Adrenal gland (tissue), 5 donors: ENCODE results near the gene TCF12.

Experiments used
- POLR2A ChIP-seq, 2 donors: fragments of 450-650 bp; IDR thresholded peaks; one replicate each; pipeline ENCODE4 v1.6.1; 2017; ENCODE audit warnings: antibody characterized with exemption in 2 of 2, mild to moderate bottlenecking in 2 of 2, moderate library complexity in 1 of 2
- TF ChIP-seq, protein P1 (sequence below), 6 experiments: fragments of 450-650 bp in 4 of 6; fragments of 200-600 bp in 2 of 6; sonication (generic) in 1 of 6; IDR thresholded peaks; 1 replicate in 5 of 6; 2 replicates in 1 of 6; pipeline versions ENCODE4 v1.5.1 to v1.8.0; 2016 to 2021; ENCODE audit warnings: antibody characterized with exemption in 6 of 6, mild to moderate bottlenecking in 2 of 6, moderate library complexity in 1 of 6
- donor health status: DM: no; HTN: no; CAD: no.

DNA sequence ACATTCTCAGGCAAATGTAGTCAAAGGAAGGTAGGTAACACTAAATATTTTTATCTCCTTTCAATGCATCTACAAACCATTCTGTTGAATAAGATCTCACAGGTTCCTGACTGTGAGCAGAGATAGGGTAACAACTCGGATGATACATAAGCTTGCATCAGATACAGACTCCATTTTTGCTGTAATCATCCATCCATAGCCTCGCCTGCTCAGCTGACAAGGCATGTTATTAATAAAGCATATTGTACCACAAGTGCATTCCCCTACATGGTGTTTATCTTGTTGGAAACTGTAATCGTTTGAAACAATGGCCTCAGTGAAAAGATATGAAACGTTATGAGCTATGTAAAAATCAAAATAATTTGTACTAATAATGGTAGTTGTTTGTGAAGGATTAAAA is 35.4 kb upstream of the TCF12 start:
- TF ChIP-seq, protein P1, sequence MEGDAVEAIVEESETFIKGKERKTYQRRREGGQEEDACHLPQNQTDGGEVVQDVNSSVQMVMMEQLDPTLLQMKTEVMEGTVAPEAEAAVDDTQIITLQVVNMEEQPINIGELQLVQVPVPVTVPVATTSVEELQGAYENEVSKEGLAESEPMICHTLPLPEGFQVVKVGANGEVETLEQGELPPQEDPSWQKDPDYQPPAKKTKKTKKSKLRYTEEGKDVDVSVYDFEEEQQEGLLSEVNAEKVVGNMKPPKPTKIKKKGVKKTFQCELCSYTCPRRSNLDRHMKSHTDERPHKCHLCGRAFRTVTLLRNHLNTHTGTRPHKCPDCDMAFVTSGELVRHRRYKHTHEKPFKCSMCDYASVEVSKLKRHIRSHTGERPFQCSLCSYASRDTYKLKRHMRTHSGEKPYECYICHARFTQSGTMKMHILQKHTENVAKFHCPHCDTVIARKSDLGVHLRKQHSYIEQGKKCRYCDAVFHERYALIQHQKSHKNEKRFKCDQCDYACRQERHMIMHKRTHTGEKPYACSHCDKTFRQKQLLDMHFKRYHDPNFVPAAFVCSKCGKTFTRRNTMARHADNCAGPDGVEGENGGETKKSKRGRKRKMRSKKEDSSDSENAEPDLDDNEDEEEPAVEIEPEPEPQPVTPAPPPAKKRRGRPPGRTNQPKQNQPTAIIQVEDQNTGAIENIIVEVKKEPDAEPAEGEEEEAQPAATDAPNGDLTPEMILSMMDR (IDR thresholded peaks at IDR 0.05), result no peak
- no peak for TF ChIP-seq POLR2A (IDR thresholded peaks at IDR 0.05)
